Keratinocyte (primary cell): Measurements from ENCODE around the gene COL6A1. TPM values are rescaled to one million over a fixed set of nuclear protein-coding genes. Genes with fewer than 3 reads are reported as not detected.

Experiments
- DNase-seq: peaks from one replicate; pipeline ENCODE4 v3.0.0-alpha.2; 2011; ENCODE audit warnings: low read depth, missing footprints, low spot score
- FAIRE-seq: peaks from 2 replicates; lab custom pipeline; 2011; peaks lifted over from hg19 to GRCh38; lab: Jason Lieb, UNC
- H2AFZ ChIP-seq: 2 replicates; pipeline ENCODE4 v1.6.0; 2012; ENCODE audit warnings: low read length, control low read depth, inconsistent platforms; ENCODE audit not compliant: control insufficient read depth
- H3K27ac ChIP-seq: 2 replicates; pipeline ENCODE4 v1.5.1; 2011; ENCODE audit warnings: low read length; ENCODE audit not compliant: control insufficient read depth, insufficient read depth
- H3K27me3 ChIP-seq: 3 replicates; pipeline ENCODE4 v1.6.0; 2011; ENCODE audit warnings: low read length; ENCODE audit not compliant: control insufficient read depth, insufficient read depth; ENCODE audit errors: extremely low read depth
- H3K36me3 ChIP-seq, 2 experiments: 2 replicates in 1 of 2; 3 replicates in 1 of 2; pipeline ENCODE4 v1.5.1; 2011; ENCODE audit warnings: low read length in 2 of 2, mild to moderate bottlenecking in 1 of 2; ENCODE audit not compliant: control insufficient read depth in 2 of 2, insufficient read depth in 2 of 2; ENCODE audit errors: extremely low read depth in 1 of 2
- H3K4me1 ChIP-seq: 3 replicates; pipeline ENCODE4 v1.5.1; 2011; ENCODE audit warnings: low read length; ENCODE audit not compliant: control insufficient read depth, insufficient read depth; ENCODE audit errors: extremely low read depth
- H3K4me2 ChIP-seq: 3 replicates; pipeline ENCODE4 v1.6.0; 2011; ENCODE audit warnings: low read depth, low read length; ENCODE audit not compliant: control insufficient read depth, insufficient read depth; ENCODE audit errors: extremely low read depth
- H3K4me3 ChIP-seq, 3 experiments: fragments of 200-600 bp in 1 of 3; sonication (generic) in 1 of 3; 2 replicates in 2 of 3; 3 replicates in 1 of 3; pipeline ENCODE4 v1.5.1; 2011 to 2016; ENCODE audit warnings: low read length in 3 of 3, mild to moderate bottlenecking in 3 of 3, control low read depth in 2 of 3, inconsistent platforms in 1 of 3, low read depth in 1 of 3, mixed read lengths in 1 of 3, mixed run types in 1 of 3, moderate library complexity in 1 of 3; ENCODE audit not compliant: control insufficient read depth in 2 of 3, insufficient read depth in 2 of 3; ENCODE audit errors: extremely low read depth in 1 of 3
- H3K79me2 ChIP-seq: 2 replicates; pipeline ENCODE4 v1.6.0; 2012; ENCODE audit warnings: low read length; ENCODE audit not compliant: control insufficient read depth, insufficient read depth
- H3K9ac ChIP-seq: 3 replicates; pipeline ENCODE4 v1.6.0; 2011; ENCODE audit warnings: low read length; ENCODE audit not compliant: control insufficient read depth, insufficient read depth; ENCODE audit errors: extremely low read depth
- H3K9me1 ChIP-seq: 3 replicates; pipeline ENCODE4 v1.6.0; 2011; ENCODE audit warnings: low read length; ENCODE audit not compliant: control insufficient read depth, insufficient read depth; ENCODE audit errors: extremely low read depth
- H3K9me3 ChIP-seq: 2 replicates; pipeline ENCODE4 v1.5.1; 2012; ENCODE audit warnings: low read depth, low read length; ENCODE audit not compliant: control insufficient read depth
- H4K20me1 ChIP-seq: 3 replicates; pipeline ENCODE4 v1.6.0; 2011; ENCODE audit warnings: low read length; ENCODE audit not compliant: control insufficient read depth, insufficient read depth; ENCODE audit errors: extremely low read depth
- EZH2 ChIP-seq: IDR thresholded peaks from one replicate; pipeline ENCODE4 v1.6.1; 2012; ENCODE audit warnings: inconsistent platforms, mild to moderate bottlenecking, low read length, moderate library complexity
- dilution Hi-C: fragments of 300-500 bp; cut with MboI; formaldehyde crosslinking; loops from one replicate; pipeline ENCODE4 v1.7.0; 2020; ENCODE audit warnings: low sequenced_read_pairs; ENCODE audit not compliant: extremely low pct_ligation_motif_present
- polyA plus RNA-seq, 5 experiments: library from polyadenylated mRNA; depleted of rRNA in 3 of 5; stranded (reverse) in 3 of 5; stranded (forward) in 1 of 5; unstranded in 1 of 5; fragments of >200 nt; gene quantifications; 1 replicate in 1 of 5; 2 replicates in 3 of 5; 3 replicates in 1 of 5; pipeline versions ENCODE4 v1.2.1 to v1.2.3, GENCODE V29; 2011 to 2012; ENCODE audit warnings: missing spikeins in 2 of 5, low read depth in 1 of 5, low replicate concordance in 1 of 5
- TF ChIP-seq, protein P1 (sequence below), 3 experiments: IDR thresholded peaks in 1 of 3; conservative IDR thresholded peaks in 1 of 3; optimal IDR thresholded peaks in 1 of 3; 2 replicates in 2 of 3; 3 replicates in 1 of 3; pipeline versions ENCODE3 to v1.5.1; 2011; ENCODE audit warnings: low read length in 3 of 3, mild to moderate bottlenecking in 3 of 3, moderate library complexity in 2 of 3, control low read depth in 1 of 3, inconsistent platforms in 1 of 3; ENCODE audit not compliant: insufficient read depth in 2 of 3; ENCODE audit errors: extremely low read depth in 1 of 3

The COL6A1 gene
- polyA plus RNA-seq, 1 donor (not counting 4 experiments of a cell fraction or from before 2014, with no cell fraction given) = 2.5 TPM

DNA sequence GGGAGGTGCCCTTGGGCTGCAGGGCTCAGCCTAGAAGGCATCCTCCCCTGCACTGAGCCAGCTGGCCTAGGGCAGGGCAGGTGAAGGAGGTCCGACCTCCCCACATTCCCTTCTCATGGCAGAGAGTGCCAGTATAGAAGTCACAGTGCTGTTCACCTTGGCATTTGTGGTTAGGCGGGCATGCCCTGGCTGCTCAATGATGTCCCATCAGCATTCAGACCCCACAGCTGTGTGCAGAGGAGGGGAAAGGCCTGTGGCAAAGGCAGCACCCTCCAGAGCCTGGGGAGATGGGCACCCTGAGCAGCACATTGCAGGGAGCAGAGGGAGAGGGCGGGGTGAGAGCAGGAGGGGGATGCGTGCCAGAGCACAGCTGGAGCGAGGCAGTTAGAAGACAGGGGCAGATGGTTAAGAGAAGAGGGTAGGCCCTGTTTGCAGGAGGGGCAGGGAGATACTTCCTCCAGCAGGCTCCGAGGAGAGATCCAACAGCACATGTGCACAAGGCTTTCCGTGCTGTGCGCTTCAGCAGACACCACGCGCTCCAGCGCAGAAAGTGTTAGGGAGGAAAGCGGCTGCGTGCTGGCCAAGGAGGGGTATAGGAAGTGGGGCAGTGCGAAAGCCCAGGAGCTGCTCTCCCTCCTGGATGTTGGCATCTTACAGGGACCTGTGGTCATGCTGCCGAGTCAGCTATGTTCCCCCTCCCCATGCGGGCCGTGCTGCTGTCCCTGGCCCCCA, 43.7 kb upstream of the COL6A1 start:
- no peak overlapping the region for H3K9ac ChIP-seq
- no peak overlapping the region for H3K4me2 ChIP-seq
- H2AFZ ChIP-seq = no peak overlapping the region
- H3K4me1 ChIP-seq = no peaks in the 10 kb centered on the region
- H3K27me3 ChIP-seq = peaks cover 7% of the 10 kb centered on the region
- DNase-seq (no peak), FAIRE-seq (no peak)
- H3K9me1 ChIP-seq = no peaks in the 10 kb centered on the region
- H3K4me3 ChIP-seq = no peak overlapping the region
- TF ChIP-seq, protein P1, sequence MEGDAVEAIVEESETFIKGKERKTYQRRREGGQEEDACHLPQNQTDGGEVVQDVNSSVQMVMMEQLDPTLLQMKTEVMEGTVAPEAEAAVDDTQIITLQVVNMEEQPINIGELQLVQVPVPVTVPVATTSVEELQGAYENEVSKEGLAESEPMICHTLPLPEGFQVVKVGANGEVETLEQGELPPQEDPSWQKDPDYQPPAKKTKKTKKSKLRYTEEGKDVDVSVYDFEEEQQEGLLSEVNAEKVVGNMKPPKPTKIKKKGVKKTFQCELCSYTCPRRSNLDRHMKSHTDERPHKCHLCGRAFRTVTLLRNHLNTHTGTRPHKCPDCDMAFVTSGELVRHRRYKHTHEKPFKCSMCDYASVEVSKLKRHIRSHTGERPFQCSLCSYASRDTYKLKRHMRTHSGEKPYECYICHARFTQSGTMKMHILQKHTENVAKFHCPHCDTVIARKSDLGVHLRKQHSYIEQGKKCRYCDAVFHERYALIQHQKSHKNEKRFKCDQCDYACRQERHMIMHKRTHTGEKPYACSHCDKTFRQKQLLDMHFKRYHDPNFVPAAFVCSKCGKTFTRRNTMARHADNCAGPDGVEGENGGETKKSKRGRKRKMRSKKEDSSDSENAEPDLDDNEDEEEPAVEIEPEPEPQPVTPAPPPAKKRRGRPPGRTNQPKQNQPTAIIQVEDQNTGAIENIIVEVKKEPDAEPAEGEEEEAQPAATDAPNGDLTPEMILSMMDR (optimal IDR thresholded peaks at IDR 0.05 in 1 of 3, IDR thresholded peaks at IDR 0.05 in 1 of 3, conservative IDR thresholded peaks at IDR 0.05 in 1 of 3; ENCODE audit: extremely low read depth in 1 of 3, insufficient read depth in 2 of 3, low read length in 3 of 3) = no peak
- no peak for TF ChIP-seq EZH2
- H4K20me1 ChIP-seq = no peaks in the 10 kb centered on the region
- dilution Hi-C loops = no loop called here
- H3K79me2 ChIP-seq = no peaks in the 10 kb centered on the region
- H3K27ac ChIP-seq = no peak overlapping the region
- no peaks in the 10 kb centered on the region for H3K36me3 ChIP-seq
- H3K9me3 ChIP-seq = peaks cover 8% of the 10 kb centered on the region

DNA sequence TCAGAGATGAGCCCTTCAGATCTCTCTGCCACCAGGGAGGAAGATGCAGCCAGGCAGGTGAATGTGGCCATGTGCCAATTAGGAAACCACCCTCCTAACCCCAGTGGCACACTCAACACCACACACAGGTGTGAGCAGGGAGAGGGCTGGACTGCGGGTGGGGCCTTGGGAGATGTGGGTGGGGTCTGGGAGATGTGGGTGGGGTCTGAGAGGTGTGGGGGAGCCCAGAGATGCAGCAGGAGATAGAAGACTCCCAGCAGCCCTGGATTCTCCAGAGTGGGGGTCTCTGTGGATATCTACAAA, 43.2 kb upstream of the COL6A1 start:
- peaks cover 8% of the 10 kb centered on the region for H3K9me3 ChIP-seq
- peaks cover 7% of the 10 kb centered on the region for H3K27me3 ChIP-seq
- no peak overlapping the region for H2AFZ ChIP-seq
- no peak for FAIRE-seq
- no peaks in the 10 kb centered on the region for H3K79me2 ChIP-seq
- no peak overlapping the region for H3K27ac ChIP-seq
- TF ChIP-seq, protein P1 (optimal IDR thresholded peaks at IDR 0.05 in 1 of 3, IDR thresholded peaks at IDR 0.05 in 1 of 3, conservative IDR thresholded peaks at IDR 0.05 in 1 of 3; ENCODE audit: extremely low read depth in 1 of 3, insufficient read depth in 2 of 3, low read length in 3 of 3) = no peak
- no peak for TF ChIP-seq EZH2
- H3K9ac ChIP-seq = no peak overlapping the region
- no peak for DNase-seq
- H4K20me1 ChIP-seq = no peaks in the 10 kb centered on the region
- H3K4me2 ChIP-seq = no peak overlapping the region
- no peaks in the 10 kb centered on the region for H3K9me1 ChIP-seq
- H3K36me3 ChIP-seq = no peaks in the 10 kb centered on the region
- dilution Hi-C loops = no loop called here
- H3K4me1 ChIP-seq = no peaks in the 10 kb centered on the region
- no peak overlapping the region for H3K4me3 ChIP-seq
